A204.1 (cell line): Measurements from ENCODE around the gene COTL1.

ENCODE experiments used
- FAIRE-seq: peaks from 2 replicates; lab custom pipeline; 2012; peaks lifted over from hg19 to GRCh38; lab: Jason Lieb, UNC

COTL1 gene

GRCh38 chr16:84614073-84614459 is 3.8 kb downstream of the COTL1 start:
- no peak for FAIRE-seq

GRCh38 chr16:84613408-84614072 is 4.3 kb downstream of the COTL1 start:
- FAIRE-seq = no peak

- no peak for FAIRE-seq
Measured at GRCh38 chr16:84612686-84613085, 5.2 kb downstream of the COTL1 start.

- FAIRE-seq = no peak
Measured at GRCh38 chr16:84611041-84611440, 6.8 kb downstream of the COTL1 start.

- no peak for FAIRE-seq
Measured at GRCh38 chr16:84610376-84610775, 7.5 kb downstream of the COTL1 start.

GRCh38 chr16:84609563-84610177 is 8.2 kb downstream of the COTL1 start:
- FAIRE-seq = no peak

- FAIRE-seq = no peak
Measured at GRCh38 chr16:84608282-84608681, 9.6 kb downstream of the COTL1 start.

- no peak for FAIRE-seq
Measured at GRCh38 chr16:84607694-84608093, 10.2 kb downstream of the COTL1 start.

- FAIRE-seq = no peak
Measured at GRCh38 chr16:84607061-84607460, 10.8 kb downstream of the COTL1 start.

- FAIRE-seq = no peak
Measured at GRCh38 chr16:84606081-84606875, 11.6 kb downstream of the COTL1 start.

- FAIRE-seq = no peak
Measured at GRCh38 chr16:84605339-84605848, 12.5 kb downstream of the COTL1 start.

GRCh38 chr16:84604477-84605013 is 13.3 kb downstream of the COTL1 start:
- no peak for FAIRE-seq

- no peak for FAIRE-seq
Measured at GRCh38 chr16:84603940-84604339, 13.9 kb downstream of the COTL1 start.

GRCh38 chr16:84603140-84603816 is 14.6 kb downstream of the COTL1 start:
- no peak for FAIRE-seq

GRCh38 chr16:84600343-84601229 is 17.3 kb downstream of the COTL1 start:
- FAIRE-seq = no peak

- FAIRE-seq = no peak
Measured at GRCh38 chr16:84599521-84600202, 18.2 kb downstream of the COTL1 start.

GRCh38 chr16:84598360-84598759 is 19.5 kb downstream of the COTL1 start:
- FAIRE-seq = no peak

GRCh38 chr16:84597931-84598351 is 19.9 kb downstream of the COTL1 start:
- no peak for FAIRE-seq

GRCh38 chr16:84597528-84597896 is 20.4 kb downstream of the COTL1 start:
- FAIRE-seq = no peak

GRCh38 chr16:84596801-84597527 is 20.9 kb downstream of the COTL1 start:
- FAIRE-seq = no peak
